SU-DHL-6 (cell line): ENCODE measurements around the gene RAB3GAP2.

ENCODE experiments used
- H2AFZ ChIP-seq: fragments of 200-600 bp; sonication (generic); 2 replicates; pipeline ENCODE4 v1.6.1; 2014; ENCODE audit warnings: low read depth, mild to moderate bottlenecking, moderate library complexity, mixed read lengths, antibody characterized with exemption, low read length; ENCODE audit not compliant: severe bottlenecking
- H3F3A ChIP-seq: fragments of 200-600 bp; shearing (Covaris generic); 2 replicates; pipeline ENCODE4 v1.6.0; 2016; ENCODE audit warnings: antibody characterized with exemption, mild to moderate bottlenecking; ENCODE audit not compliant: insufficient read depth
- H3K27ac ChIP-seq: fragments of 200-600 bp; sonication (generic); 2 replicates; pipeline ENCODE4 v1.5.1; 2016; ENCODE audit warnings: low read depth, mild to moderate bottlenecking, low read length, moderate library complexity, mixed read lengths
- H3K27me3 ChIP-seq: fragments of 200-600 bp; sonication (generic), shearing (Covaris generic); 2 replicates; pipeline ENCODE4 v1.6.0; 2014; ENCODE audit warnings: mild to moderate bottlenecking, low read length
- H3K36me3 ChIP-seq: fragments of 200-600 bp; sonication (generic); 2 replicates; pipeline ENCODE4 v1.6.1; 2014; ENCODE audit warnings: mild to moderate bottlenecking, low read length, mixed read lengths
- H3K4me2 ChIP-seq: fragments of 300-600, 200-600 bp; shearing (Covaris generic), sonication (generic); 2 replicates; pipeline ENCODE4 v1.6.0; 2014; ENCODE audit warnings: low read length, low read depth, mild to moderate bottlenecking; ENCODE audit not compliant: poor library complexity, severe bottlenecking
- H3K4me3 ChIP-seq: fragments of 200-600 bp; sonication (generic); 2 replicates; pipeline ENCODE4 v1.5.1; 2014; ENCODE audit warnings: antibody characterized with exemption, low read length, mild to moderate bottlenecking, mixed read lengths; ENCODE audit not compliant: insufficient read depth, poor library complexity, severe bottlenecking
- H3K79me2 ChIP-seq: fragments of 200-600 bp; sonication (generic); 2 replicates; pipeline ENCODE4 v1.6.1; 2014; ENCODE audit warnings: mild to moderate bottlenecking, low read length, moderate library complexity; ENCODE audit not compliant: insufficient read depth
- H3K9ac ChIP-seq: fragments of 200-600 bp; sonication (generic); 2 replicates; pipeline ENCODE4 v1.7.0; 2014; ENCODE audit warnings: mild to moderate bottlenecking, low read length
- H3K9me2 ChIP-seq: fragments of 200-600 bp; sonication (generic); replicated peaks from 2 replicates; pipeline ENCODE4 v1.6.1; 2014; ENCODE audit warnings: low read length; ENCODE audit not compliant: insufficient read depth
- H3K9me3 ChIP-seq: fragments of 200-600 bp; sonication (generic); 2 replicates; pipeline ENCODE4 v1.6.1; 2014; ENCODE audit warnings: low read length, mixed read lengths; ENCODE audit not compliant: insufficient read depth
- H4K20me1 ChIP-seq: fragments of 200-600 bp; sonication (generic); 2 replicates; pipeline ENCODE4 v1.6.1; 2014; ENCODE audit warnings: low read depth, mild to moderate bottlenecking, antibody characterized with exemption, low read length, moderate library complexity, mixed read lengths
- CTCF ChIP-seq: fragments of 200-600 bp; sonication (generic); IDR thresholded peaks from one replicate; pipeline ENCODE4 v1.5.1; 2017; ENCODE audit warnings: antibody characterized with exemption, mild to moderate bottlenecking, low read length, moderate library complexity; ENCODE audit not compliant: insufficient read depth, poor library complexity, severe bottlenecking
- EZH2phosphoT487 ChIP-seq: fragments of 200-600 bp; sonication (generic), shearing (Covaris generic); conservative IDR thresholded peaks from 2 replicates; pipeline ENCODE4 v1.6.1; 2018; ENCODE audit warnings: mild to moderate bottlenecking, antibody characterized with exemption, low read length, moderate library complexity, mixed read lengths

Gene RAB3GAP2

GRCh38 chr1:220306339-220306738 lies 34.1 kb upstream of the RAB3GAP2 start:
- no peak overlapping the region for H3K27ac ChIP-seq
- no peaks in the 10 kb centered on the region for H3F3A ChIP-seq
- no peaks in the 10 kb centered on the region for H3K9me2 ChIP-seq
- H3K4me3 ChIP-seq, result no peak overlapping the region
- H3K4me2 ChIP-seq, result no peak overlapping the region
- TF ChIP-seq EZH2phosphoT487, result no peak
- TF ChIP-seq CTCF, result no peak
- H4K20me1 ChIP-seq, result no peaks in the 10 kb centered on the region
- H3K9ac ChIP-seq, result no peak overlapping the region
- no peaks in the 10 kb centered on the region for H3K36me3 ChIP-seq
- H3K27me3 ChIP-seq, result no peaks in the 10 kb centered on the region
- no peaks in the 10 kb centered on the region for H3K79me2 ChIP-seq
- no peak overlapping the region for H2AFZ ChIP-seq
- no peaks in the 10 kb centered on the region for H3K9me3 ChIP-seq

GRCh38 chr1:220303871-220304270 lies 31.6 kb upstream of the RAB3GAP2 start:
- Histone ChIP-seq H4K20me1 (no peaks in the 10 kb centered on the region), H3K9ac (no peak overlapping the region), H3K9me2 (no peaks in the 10 kb centered on the region), H2AFZ (no peak overlapping the region), H3K4me2 (no peak overlapping the region), H3K27me3 (no peaks in the 10 kb centered on the region), H3F3A (no peaks in the 10 kb centered on the region), H3K36me3 (no peaks in the 10 kb centered on the region), H3K9me3 (no peaks in the 10 kb centered on the region), H3K79me2 (no peaks in the 10 kb centered on the region), H3K4me3 (no peak overlapping the region), H3K27ac (no peak overlapping the region)
- TF ChIP-seq CTCF, result no peak
- TF ChIP-seq EZH2phosphoT487, result no peak

GRCh38 chr1:220301630-220302029 lies 29.4 kb upstream of the RAB3GAP2 start:
- no peak overlapping the region for H3K4me2 ChIP-seq
- H3K27me3 ChIP-seq, result no peaks in the 10 kb centered on the region
- no peak overlapping the region for H2AFZ ChIP-seq
- H3K9me2 ChIP-seq, result no peaks in the 10 kb centered on the region
- H3K79me2 ChIP-seq, result no peaks in the 10 kb centered on the region
- H4K20me1 ChIP-seq, result no peaks in the 10 kb centered on the region
- no peak overlapping the region for H3K4me3 ChIP-seq
- no peak for TF ChIP-seq EZH2phosphoT487
- TF ChIP-seq CTCF, result no peak
- no peaks in the 10 kb centered on the region for H3F3A ChIP-seq
- no peak overlapping the region for H3K9ac ChIP-seq
- no peak overlapping the region for H3K27ac ChIP-seq
- H3K9me3 ChIP-seq, result no peaks in the 10 kb centered on the region
- H3K36me3 ChIP-seq, result no peaks in the 10 kb centered on the region
